HL-60 (cell line): Measurements from ENCODE around the gene JMY.
"Not testable (repeated sequence)": the region's sequence is repeated elsewhere in the genome, so short reads cannot be mapped to it uniquely, and the experiment has no call there.

ENCODE experiments used
- DNase-seq, 2 experiments: peaks; one replicate each; pipeline ENCODE4 v3.0.0-alpha.2; 2010 to 2020; ENCODE audit warnings: low read depth in 1 of 2, low spot score in 1 of 2
- H3K27ac ChIP-seq: fragments of 250-450 bp; sonication (Bioruptor Pico); replicated peaks from 2 replicates; pipeline ENCODE4 v1.5.1; 2020; ENCODE audit warnings: mild to moderate bottlenecking, moderate library complexity
- H3K27me3 ChIP-seq: fragments of 250-450 bp; sonication (Bioruptor Pico); 2 replicates; pipeline ENCODE4 v1.5.1; 2021; ENCODE audit warnings: mild to moderate bottlenecking, moderate library complexity; ENCODE audit not compliant: insufficient read depth, poor library complexity, severe bottlenecking
- H3K4me3 ChIP-seq: replicated peaks from 2 replicates; pipeline ENCODE4 v1.5.1; 2011; ENCODE audit warnings: mild to moderate bottlenecking, control low read depth, low read length; ENCODE audit not compliant: insufficient read depth
- CTCF ChIP-seq: IDR thresholded peaks from one replicate; pipeline ENCODE4 v1.5.1; 2011; ENCODE audit warnings: low read length, control low read depth, inconsistent platforms; ENCODE audit not compliant: insufficient read depth
- GABPA ChIP-seq: IDR thresholded peaks from 2 replicates; pipeline ENCODE4 v1.6.1; 2012; ENCODE audit warnings: low read depth
- POLR2AphosphoS5 ChIP-seq: IDR thresholded peaks from 2 replicates; pipeline ENCODE4 v1.6.1; 2012; ENCODE audit warnings: low read depth
- REST ChIP-seq: IDR thresholded peaks from 2 replicates; pipeline ENCODE4 v1.6.1; 2012; ENCODE audit warnings: low read depth; ENCODE audit not compliant: insufficient replicate concordance
- SPI1 ChIP-seq: IDR thresholded peaks from 2 replicates; pipeline ENCODE4 v1.6.1; 2012; ENCODE audit warnings: low read depth, mild to moderate bottlenecking, borderline replicate concordance

JMY gene

GRCh38 chr5:79243224-79243623, 7.3 kb downstream of the JMY start:
- DNase-seq, result no peak
- H3K27me3 ChIP-seq, result no peaks in the 10 kb centered on the region
- no peak overlapping the region for H3K27ac ChIP-seq
- H3K4me3 ChIP-seq, result no peak overlapping the region
- TF ChIP-seq GABPA (no peak), POLR2AphosphoS5 (no peak), REST (no peak), SPI1 (no peak)

GRCh38 chr5:79254067-79254466, 18.1 kb downstream of the JMY start:
- not testable (repeated sequence) for H3K27me3 ChIP-seq, H3K27ac ChIP-seq, H3K4me3 ChIP-seq, DNase-seq

- DNase-seq, result no peak
- Histone ChIP-seq H3K27ac (no peak overlapping the region), H3K4me3 (no peak overlapping the region), H3K27me3 (no peaks in the 10 kb centered on the region)
- TF ChIP-seq REST (no peak), SPI1 (no peak), POLR2AphosphoS5 (no peak), GABPA (no peak), CTCF (no peak)
Observed at GRCh38 chr5:79255786-79256557, 20.0 kb downstream of the JMY start.

- DNase-seq, result no peak
- no peak overlapping the region for H3K4me3 ChIP-seq
- H3K27me3 ChIP-seq, result no peaks in the 10 kb centered on the region
- no peak overlapping the region for H3K27ac ChIP-seq
- TF ChIP-seq SPI1 (no peak), REST (no peak), POLR2AphosphoS5 (no peak), GABPA (no peak), CTCF (no peak)
Observed at GRCh38 chr5:79256563-79256962, 20.6 kb downstream of the JMY start.
